B cell (primary cell): Measurements from ENCODE around the gene ZNF532.

ENCODE experiments used
- EZH2 ChIP-seq: IDR thresholded peaks from 2 replicates; pipeline ENCODE4 v1.6.1; 2012; ENCODE audit warnings: borderline replicate concordance, low read depth, mild to moderate bottlenecking, moderate library complexity, low read length; ENCODE audit not compliant: insufficient read depth, poor library complexity, severe bottlenecking
- TF ChIP-seq, protein P1 (sequence below): fragments of 200-600 bp; IDR thresholded peaks from one replicate; pipeline ENCODE4 v1.8.0; 2022; ENCODE audit warnings: antibody characterized with exemption, mild to moderate bottlenecking

DNA sequence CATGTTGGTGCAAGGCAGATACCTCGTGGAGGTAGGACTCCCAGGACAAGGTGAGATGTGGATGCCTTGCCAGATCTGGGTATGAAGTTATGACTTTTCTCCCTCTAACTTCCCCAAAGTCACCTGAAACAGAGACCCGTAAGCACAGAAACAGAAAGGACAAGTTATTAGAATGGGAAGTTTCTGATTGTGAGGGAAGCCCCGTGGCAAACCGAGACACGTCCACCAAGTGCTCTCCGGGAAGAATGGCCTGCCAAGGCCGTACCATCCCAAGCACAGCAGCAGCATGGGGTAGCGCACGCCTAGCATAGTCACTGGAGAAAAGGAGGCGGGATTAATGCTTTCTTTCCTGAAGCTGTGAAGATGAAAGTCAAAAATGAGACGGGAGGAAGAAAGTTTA is 110.6 kb downstream of the ZNF532 start:
- TF ChIP-seq, protein P1, sequence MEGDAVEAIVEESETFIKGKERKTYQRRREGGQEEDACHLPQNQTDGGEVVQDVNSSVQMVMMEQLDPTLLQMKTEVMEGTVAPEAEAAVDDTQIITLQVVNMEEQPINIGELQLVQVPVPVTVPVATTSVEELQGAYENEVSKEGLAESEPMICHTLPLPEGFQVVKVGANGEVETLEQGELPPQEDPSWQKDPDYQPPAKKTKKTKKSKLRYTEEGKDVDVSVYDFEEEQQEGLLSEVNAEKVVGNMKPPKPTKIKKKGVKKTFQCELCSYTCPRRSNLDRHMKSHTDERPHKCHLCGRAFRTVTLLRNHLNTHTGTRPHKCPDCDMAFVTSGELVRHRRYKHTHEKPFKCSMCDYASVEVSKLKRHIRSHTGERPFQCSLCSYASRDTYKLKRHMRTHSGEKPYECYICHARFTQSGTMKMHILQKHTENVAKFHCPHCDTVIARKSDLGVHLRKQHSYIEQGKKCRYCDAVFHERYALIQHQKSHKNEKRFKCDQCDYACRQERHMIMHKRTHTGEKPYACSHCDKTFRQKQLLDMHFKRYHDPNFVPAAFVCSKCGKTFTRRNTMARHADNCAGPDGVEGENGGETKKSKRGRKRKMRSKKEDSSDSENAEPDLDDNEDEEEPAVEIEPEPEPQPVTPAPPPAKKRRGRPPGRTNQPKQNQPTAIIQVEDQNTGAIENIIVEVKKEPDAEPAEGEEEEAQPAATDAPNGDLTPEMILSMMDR, result no peak
- no peak for TF ChIP-seq EZH2
